Smooth muscle cell of the brain vasculature (primary cell): ENCODE results near the gene OTOP2.

Experiments
- DNase-seq: peaks from one replicate; pipeline ENCODE4 v3.0.0-alpha.2; 2012; ENCODE audit warnings: low read depth, low spot score

The OTOP2 gene

DNA sequence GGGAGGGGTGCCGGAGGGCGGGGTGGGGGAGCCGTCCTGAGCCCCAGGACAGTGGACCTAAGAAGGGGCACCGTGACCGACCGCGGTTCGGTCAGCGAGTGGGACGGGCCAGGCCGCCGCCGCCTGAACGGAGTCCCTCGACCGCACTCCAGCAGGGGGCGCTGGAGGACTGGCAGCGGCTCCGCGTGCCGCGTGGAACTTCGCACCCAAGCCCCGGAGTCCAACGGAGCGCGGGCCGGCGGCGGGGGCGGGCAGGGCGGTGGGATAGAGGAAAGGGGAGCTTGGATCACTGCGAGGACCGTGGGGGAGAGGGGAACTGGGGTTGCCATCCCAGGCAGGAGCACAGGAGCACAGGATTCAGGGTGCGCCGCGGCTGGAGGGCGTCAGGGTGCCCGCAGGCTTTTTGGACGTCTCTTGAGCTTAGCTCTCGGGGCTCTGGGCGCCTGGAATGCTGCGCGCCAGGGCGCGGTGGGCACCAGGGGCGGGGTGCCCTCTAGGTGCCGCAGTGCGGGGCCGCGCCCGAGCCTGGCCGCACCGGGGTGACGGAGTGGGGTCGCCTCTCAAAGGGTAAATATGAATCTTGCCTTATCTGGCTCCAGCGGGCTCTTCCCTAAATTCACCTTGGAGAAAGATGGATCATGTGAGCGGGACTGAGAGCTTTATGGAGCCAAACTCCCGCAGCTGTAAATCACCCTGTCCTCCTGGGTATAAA is 379 bp upstream of the OTOP2 start:
- DNase-seq: no peak

DNA sequence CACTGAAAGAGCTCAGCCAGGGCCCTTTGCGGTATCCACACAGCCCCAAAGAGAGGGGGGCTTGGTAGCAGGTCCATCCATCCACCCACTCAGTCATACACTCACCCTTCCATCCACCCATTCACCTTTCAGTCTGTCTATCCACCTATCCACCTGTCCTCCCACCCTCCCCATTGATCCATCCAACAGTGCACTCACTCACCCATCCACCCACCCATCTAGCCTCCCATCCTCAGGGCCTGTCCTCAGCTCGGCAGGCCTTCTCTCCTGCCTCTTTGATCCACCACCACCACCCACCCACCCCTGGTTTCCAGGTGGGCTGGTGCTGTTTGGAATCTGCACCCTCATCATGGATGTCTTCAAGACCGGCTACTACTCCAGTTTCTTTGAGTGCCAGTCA is 1.2 kb downstream of the OTOP2 start:
- DNase-seq: no peak

DNA sequence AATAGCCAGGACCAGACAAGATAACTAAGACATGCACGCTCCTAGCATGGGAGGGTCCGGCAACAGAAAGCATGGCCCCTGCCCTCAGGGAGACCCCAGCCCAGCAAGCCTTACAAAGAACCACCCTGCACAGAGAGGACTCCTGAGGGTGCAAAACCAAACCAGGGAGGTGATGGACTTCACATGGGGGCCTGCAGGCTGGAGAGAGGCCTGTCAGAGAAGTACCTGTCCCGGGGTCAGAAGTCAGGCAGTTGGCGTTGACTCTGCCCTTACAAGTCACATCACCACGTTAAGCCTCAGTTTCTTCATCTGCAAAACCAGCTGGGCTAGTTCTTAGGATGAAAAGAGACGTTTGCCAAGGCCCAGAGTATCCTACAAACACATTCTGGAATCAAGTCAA is 4.7 kb downstream of the OTOP2 start:
- no peak for DNase-seq

DNA sequence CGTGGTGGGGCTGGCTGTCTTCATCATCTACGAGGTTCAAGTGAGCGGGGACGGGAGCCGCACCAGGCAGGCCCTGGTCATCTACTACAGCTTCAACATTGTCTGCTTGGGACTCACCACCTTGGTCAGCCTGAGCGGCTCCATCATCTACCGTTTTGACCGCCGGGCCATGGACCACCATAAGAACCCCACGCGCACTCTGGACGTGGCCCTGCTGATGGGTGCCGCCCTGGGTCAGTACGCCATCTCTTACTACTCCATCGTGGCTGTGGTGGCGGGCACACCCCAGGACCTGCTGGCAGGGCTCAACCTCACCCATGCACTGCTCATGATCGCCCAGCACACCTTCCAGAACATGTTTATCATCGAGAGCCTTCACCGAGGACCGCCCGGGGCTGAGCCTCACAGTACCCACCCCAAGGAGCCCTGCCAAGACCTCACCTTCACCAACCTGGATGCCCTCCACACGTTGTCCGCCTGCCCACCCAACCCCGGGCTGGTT is 6.5 kb downstream of the OTOP2 start:
- DNase-seq: no peak

DNA sequence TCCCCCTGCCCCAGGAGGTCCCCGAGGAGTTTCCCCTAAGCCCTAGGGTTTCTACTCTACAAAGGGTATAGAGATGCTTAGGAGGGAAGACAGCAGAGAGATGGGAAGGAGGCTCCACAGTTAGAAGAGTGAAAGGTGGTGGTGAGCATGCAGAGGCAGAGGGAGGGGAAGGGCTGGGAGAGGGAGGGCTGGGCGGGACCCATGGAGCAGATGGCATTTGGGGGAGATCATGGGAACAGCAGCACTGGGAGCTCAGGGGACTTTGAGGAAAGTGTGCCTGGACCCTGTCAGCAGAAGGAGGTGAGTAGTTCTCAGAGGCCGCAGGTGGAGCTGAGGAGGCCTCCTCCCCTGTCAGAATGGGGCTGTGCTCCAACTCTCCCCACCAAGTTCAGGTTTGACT is 11.0 kb downstream of the OTOP2 start:
- DNase-seq: no peak

DNA sequence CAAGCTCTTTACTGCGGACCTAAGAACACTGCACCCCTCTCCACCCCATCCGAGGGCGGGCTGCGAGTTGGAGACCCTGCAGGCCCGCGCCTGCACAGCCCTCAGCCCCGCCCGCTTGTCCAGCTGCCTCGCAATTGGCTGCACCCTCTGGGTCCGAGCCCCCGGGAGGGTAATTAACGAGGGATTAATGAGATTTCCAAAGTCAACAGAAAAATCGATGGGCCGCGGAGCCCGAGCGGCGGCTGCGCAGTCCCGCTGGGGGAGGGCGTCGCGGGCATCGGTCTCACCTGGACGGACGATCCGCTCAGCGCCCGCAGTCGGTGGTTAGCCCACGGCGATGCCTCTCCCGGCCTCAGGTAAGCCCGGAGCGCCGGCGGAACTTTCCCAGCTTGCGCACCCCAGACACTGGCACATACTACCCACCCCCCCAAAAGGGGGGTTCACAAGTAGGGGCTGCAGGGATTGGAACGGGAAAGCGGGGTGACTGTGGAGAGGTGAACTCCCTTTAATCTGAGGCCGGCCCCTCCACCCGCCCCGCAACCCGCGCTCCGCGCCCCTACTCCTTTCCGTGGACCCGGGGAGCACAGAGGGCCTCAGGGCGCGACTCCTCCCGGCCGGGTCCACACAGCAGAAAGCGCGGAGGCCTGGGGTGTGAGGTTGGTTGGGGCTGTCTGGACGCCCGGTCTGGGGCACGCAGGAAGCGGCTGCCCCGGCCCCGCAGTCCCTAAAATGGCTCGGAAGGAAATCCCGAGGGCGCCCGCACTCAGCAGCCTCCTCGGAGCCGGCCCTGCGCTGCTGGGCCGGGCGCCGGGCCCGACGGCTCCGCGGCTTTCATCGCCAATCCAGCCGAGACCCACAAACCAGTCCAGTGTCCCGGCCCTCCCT is 11.8 kb downstream of the OTOP2 start, which contains the start of gene OTOP3:
Gene OTOP3, plus strand, starts transcription at position 314 of the 885 bp plus-strand sequence. Its CDS starts 24 bp downstream, at position 338.
- no peak for DNase-seq

DNA sequence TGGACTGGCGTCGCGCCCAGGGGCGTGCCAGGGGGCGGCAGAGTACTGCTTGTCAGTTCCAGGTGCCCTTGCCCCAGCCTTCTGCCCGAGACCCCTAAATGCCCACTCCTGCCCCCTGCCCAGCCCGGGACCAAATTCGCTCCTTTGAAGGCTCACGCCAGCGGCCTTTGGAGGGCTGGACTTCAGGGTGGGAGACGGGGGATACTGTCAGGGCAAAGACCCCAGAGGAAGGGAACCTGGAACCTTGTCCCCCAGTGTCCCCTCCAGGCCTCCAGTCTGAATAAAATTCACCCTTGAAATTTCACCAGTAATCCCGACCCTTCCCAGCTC is 12.4 kb downstream of the OTOP2 start:
- no peak for DNase-seq

DNA sequence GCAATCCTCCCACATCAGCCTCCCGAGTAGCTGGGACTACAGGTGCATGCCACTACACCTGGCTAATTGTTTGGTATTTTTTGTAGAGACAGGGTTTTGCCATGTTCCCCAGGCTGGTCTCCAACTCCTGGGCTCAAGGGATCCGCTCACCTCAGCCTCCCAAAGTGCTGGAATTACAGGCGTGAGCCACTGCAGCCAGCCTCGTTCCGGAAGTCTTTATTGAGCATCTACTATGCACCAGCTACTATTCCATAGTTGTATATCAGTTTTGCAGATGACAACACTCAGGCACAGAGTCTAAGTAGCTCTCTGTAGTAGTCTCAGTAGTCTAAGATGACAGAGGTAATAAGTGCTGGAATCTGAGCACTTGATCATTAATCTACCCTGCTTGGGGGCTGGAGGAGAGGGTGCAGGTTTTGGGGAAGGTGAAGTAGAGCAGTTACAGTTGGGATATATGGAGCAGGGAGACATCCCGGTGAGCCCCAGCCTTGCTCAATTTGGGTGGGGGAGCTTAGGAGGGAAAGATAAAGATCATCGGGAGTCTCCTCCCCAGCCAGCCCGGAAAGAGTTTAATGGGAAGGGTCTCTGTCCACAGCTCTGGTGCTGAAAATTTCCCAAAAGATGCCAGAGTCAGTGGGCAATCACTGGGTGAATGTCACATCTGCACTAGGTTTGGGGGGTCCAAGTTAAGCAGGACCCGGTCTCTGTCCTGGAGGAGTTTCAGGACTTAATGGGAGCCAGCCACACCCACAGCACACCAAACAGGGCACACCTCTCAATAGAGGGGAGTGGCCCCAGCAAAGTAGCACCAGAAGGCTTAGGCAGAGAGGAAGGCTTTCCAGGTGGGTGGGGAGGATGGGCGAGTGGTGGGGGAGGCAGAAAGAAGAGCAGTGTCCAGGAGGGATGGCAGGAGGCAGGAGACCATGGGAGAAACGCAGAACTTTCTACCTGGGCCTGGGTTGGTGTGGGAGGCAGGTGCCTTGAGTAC is 13.3 kb downstream of the OTOP2 start:
- DNase-seq: no peak

DNA sequence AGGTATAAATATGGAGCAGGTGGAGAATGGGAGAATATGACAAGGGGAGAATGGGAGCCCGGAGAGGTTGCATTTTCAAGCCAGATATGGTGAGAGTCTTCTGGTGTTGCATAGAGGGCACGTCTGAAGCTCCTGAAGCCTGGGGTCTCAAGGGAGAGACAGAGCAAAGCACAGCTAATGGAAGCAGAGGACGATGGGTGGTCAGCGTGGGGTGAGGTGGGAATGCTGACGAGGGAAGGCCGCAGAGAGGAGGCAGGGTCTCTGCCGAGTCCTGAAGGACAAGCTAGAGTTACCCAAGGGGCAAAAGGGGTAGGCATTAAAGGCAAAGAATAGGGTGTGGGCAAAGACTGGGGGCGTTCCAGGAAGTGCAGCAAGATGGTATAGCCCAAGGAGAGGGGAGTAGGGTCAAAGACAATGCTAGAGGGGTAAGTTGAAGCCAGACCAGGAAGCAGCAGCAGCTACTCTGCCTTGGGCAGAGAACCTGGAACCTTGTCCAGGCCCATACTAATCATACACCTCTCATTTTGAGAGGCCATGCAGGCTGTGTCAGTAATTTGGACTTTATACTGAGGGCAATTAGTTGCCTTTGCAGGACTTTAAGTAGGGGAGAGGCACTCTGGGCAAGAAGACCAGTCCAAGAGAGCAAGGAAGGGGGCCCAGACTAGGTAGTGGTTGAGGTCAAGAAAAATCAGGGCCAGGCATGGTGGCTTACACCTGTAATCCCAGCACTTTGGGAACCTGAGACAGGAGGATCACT is 14.3 kb downstream of the OTOP2 start:
- DNase-seq: no peak

DNA sequence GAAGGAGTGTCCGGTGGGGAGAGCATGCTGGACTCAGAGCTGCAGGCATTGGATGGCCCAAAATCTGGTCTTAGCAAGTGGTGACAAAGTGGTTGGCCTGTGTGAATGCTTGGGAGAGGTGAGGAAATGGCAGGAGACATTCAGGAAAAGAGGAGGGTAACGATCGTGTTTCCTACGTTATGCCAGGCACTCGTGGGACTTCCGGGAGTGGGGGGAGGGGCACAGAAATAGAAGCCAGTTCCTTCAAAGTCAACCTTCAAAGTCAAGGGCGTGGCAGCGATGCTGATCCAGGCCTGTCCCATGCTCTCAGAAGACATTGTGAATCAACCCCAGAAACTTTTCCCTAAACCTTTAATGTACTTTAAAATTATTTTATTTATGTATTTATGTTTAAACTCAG is 15.5 kb downstream of the OTOP2 start:
- no peak for DNase-seq

DNA sequence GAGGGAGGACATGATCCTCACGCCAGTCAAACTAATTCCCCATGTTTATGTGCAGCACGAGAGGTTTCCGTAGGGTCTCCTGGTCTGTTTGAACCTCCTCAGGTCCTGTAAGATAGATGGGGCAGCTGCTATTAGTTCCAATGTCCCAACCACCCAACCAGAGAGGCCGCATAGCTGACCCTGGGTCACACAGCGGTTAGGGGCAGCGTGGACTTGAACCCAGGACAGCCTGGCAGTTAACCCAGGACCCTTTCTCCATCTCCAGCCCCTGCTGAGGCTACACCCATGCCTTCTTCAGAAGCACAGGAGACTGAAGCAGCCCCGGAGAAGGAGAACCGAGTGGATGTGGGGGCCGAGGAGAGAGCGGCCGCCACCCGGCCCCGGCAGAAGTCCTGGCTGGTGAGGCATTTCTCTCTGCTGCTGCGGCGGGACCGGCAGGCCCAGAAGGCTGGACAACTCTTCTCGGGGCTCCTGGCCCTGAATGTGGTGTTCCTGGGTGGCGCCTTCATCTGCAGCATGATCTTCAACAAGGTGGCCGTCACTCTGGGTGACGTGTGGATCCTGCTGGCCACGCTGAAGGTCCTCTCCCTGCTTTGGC is 17.2 kb downstream of the OTOP2 start:
- no peak for DNase-seq

DNA sequence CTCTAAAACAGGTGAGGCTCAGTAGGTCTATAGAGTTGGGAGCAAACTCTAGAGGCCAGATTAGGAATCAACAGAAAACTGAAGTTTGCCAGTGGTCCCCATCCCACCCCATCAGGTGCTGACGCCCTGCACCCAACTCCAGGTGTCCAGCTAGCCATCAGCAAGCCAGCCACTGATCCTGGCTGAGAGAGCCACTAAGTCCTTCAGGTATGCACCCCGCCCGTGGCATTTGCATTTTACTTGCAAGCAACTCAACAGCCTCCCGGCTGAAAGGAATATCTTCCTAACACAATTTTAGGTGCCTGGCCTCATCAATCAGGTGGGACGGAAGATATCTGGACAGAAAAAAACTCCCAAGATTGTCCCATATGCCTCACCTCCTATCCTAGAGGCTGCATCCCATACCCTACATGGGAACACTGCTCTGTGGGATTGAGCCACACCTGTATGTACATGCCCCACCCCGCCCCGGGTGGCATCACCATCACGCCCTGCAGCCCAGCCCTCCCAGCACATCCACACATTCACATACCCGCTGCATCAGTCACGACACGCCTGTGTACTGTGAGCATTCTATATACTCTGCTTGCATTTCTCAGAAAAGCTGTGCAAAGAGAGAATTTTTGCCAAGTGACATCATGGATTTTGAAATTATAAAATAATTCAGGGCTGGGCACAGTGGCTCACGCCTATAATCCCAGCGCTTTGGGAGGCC is 19.9 kb downstream of the OTOP2 start:
- DNase-seq: no peak

DNA sequence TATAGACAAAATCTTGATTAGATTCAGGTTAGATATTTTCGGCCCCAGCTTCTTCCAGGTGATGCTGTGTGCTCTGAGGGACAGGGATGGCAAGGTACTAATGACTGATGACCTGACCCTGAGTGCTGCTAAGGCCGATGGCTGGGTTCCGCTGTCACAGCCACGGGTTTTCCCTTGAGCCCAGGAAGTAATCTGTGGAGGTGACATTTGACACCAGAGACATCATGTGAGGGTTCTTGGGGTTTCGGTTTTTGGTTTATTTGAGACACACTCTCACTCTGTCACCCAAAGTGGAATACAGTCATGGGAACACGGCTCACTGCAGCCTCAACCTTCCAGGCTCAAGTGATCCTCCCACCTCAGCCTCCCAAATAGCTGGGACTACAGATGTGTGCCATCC is 21.5 kb downstream of the OTOP2 start:
- no peak for DNase-seq

DNA sequence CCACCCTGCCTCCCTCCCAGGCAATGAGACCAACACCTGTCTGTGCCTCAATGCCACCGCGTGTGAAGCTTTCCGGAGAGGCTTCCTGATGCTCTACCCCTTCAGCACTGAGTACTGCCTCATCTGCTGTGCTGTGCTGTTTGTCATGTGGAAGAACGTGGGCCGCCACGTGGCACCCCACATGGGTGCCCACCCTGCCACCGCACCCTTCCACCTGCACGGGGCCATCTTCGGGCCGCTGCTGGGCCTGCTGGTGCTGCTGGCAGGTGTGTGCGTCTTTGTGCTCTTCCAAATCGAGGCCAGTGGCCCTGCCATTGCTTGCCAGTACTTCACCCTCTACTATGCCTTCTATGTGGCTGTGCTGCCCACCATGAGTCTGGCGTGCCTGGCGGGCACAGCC is 22.6 kb downstream of the OTOP2 start:
- no peak for DNase-seq

DNA sequence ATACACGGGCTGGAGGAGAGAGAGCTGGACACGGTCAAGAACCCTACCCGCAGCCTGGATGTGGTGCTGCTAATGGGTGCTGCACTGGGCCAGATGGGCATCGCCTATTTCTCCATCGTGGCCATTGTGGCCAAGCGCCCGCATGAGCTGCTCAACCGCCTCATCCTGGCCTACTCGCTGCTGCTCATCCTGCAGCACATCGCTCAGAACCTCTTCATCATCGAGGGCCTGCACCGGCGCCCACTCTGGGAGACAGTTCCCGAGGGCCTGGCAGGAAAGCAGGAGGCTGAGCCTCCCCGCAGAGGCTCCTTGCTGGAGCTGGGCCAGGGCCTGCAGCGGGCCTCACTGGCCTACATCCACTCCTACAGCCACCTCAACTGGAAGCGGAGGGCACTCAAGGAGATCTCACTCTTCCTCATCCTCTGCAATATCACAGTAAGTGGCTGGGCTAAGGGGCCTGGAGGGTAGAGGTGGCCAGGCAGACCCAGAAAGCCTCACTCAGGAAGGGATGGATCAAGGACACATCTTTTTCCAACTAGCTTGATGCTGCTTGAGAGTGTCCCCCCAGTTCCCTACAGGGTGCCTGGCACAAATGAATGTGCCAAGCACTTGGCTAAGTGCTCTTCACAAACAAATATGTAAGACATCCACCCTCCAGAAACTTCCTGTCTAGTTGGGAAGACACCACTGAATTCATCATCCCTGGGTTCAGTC is 23.1 kb downstream of the OTOP2 start:
- DNase-seq: no peak

DNA sequence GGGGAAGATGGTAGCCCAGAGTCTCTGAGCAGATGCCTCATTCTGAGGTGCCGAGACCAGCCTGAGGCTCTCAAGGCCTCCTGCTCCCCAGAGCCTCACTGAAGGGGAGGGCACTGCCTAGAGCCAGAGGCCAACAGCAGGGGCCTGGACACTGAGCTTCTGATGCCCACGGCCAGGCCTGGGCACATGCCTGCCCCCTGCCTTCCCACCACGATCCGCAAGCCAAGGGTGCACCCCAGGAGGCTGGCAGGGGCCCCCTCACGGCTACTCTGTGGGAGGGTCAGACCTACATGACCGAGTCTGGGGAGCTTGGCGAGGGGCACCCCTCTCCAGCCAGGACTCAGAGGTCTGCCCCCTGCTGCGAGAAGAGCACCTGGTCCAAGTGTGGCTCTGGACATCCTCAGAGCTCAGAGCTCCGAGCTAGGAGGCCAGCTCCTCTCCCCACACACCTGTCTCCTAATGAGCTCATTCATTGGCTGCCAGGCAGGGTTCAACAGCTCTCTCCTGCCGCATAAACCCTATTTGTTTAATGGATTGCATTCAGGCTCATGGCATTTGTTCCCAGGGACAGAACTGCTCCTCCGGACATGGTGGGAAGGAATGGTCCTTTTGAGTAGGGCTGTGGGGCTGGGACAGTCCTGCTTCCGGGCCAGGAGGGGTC is 25.5 kb downstream of the OTOP2 start:
- no peak for DNase-seq

DNA sequence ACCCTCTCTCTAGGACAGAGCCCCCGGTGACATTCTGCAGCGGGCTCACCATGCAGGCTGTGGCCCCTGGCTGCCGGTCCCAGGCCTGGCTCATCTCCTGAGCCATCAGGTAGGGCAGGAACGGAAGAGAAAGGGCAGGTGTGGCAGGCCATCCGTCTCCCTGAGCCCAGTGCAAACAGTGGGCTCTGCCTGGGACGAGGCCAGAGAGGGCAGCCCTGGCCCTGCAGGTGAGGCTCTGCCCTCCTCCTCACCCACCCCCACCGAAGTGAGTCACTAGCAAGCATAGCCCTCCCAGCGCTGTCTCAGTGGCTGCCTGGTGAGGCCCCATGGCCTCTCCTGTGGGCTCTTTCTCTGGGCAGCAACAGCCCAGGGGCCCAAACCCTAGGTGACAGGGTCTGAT is 26.1 kb downstream of the OTOP2 start:
- no peak for DNase-seq

DNA sequence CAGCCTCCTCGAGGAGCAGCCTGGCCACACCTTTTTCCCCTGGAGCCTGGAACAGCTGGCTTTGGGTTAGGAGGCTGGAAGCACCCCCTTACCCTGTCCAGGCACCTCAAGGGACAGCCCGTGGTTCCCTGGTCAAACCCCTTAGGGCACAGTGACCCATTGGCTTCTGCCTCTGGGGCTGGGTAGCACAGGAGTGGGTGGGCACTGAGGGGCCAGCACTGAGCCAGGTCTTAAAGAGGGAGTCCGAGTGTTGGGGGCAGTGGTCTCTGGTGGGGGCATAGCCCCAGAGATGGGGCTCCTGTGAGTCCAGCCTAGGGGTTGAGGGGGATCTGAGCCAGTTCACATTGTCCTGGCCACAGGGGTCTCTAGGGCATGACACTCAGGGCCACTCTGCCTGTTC is 27.0 kb downstream of the OTOP2 start:
- no peak for DNase-seq
